ENCODE data around the gene RORB. TPM values are rescaled to one million over a fixed set of nuclear protein-coding genes. Genes with fewer than 3 reads are reported as not detected.

The RORB gene
- total RNA-seq, 4 donors from 2014 or later = under 0.01 to 0.66 (median 0.49) TPM

GRCh38 chr9:74610523-74611061 lies 113.5 kb downstream of the RORB start:
- H3K4me1 ChIP-seq = no peaks in the 10 kb centered on the region
- intact Hi-C loops (cut with DNase I) = no loop called here
- no peak overlapping the region for H3K27ac ChIP-seq (replicated peaks in 1 of 4)
- TF ChIP-seq POLR2A (IDR thresholded peaks at IDR 0.05; ENCODE audit: low read depth) = no peak
- no peak for TF ChIP-seq POLR2AphosphoS5 (IDR thresholded peaks at IDR 0.05)
- TF ChIP-seq EP300 (IDR thresholded peaks at IDR 0.05) = no peak
- TF ChIP-seq CTCF (IDR thresholded peaks at IDR 0.05) = no peak
- no peaks in the 10 kb centered on the region for H3K9me3 ChIP-seq
- WGBS = 49% methylated on average over 2 of the region's 2 CpGs
- H3K27me3 ChIP-seq = peaks cover 0 to 4% (median 0%) of the 10 kb centered on the region in 4 donors
- no peaks in the 10 kb centered on the region for H3K36me3 ChIP-seq
- H3K4me3 ChIP-seq = no peak overlapping the region
- no peak for DNase-seq (ENCODE audit: extremely low spot score)

- Histone ChIP-seq H3K27ac (replicated peaks in 1 of 4) (no peak overlapping the region), H3K4me1 (no peaks in the 10 kb centered on the region), H3K4me3 (no peak overlapping the region), H3K9me3 (no peaks in the 10 kb centered on the region), H3K36me3 (no peaks in the 10 kb centered on the region), H3K27me3 (peaks cover 0 to 12% (median 0%) of the 10 kb centered on the region in 4 donors)
- WGBS = 32% methylated on average over 7 of the region's 7 CpGs
- TF ChIP-seq POLR2AphosphoS5 (IDR thresholded peaks at IDR 0.05) (no peak), EP300 (IDR thresholded peaks at IDR 0.05) (no peak), CTCF (IDR thresholded peaks at IDR 0.05) (no peak), POLR2A (IDR thresholded peaks at IDR 0.05; ENCODE audit: low read depth) (no peak)
- no peak for DNase-seq (ENCODE audit: extremely low spot score)
- intact Hi-C loops (cut with DNase I) = no loop called here
Observed at GRCh38 chr9:74630228-74630627, 133.1 kb downstream of the RORB start.

GRCh38 chr9:74639112-74639511 lies 142.0 kb downstream of the RORB start:
- Histone ChIP-seq H3K27me3 (no peaks in the 10 kb centered on the region), H3K9me3 (no peaks in the 10 kb centered on the region), H3K36me3 (no peaks in the 10 kb centered on the region), H3K4me1 (no peaks in the 10 kb centered on the region), H3K4me3 (no peak overlapping the region), H3K27ac (replicated peaks in 1 of 4) (no peak overlapping the region)
- DNase-seq (ENCODE audit: extremely low spot score) = no peak
- 89% methylated on average over 1 of the region's 1 CpG for WGBS
- TF ChIP-seq EP300 (IDR thresholded peaks at IDR 0.05) (no peak), POLR2A (IDR thresholded peaks at IDR 0.05; ENCODE audit: low read depth) (no peak), CTCF (IDR thresholded peaks at IDR 0.05) (no peak), POLR2AphosphoS5 (IDR thresholded peaks at IDR 0.05) (no peak)
- intact Hi-C loops (cut with DNase I) = no loop called here

GRCh38 chr9:74642376-74642775 lies 145.2 kb downstream of the RORB start:
- 93% methylated on average over 12 of the region's 12 CpGs for WGBS
- intact Hi-C loops (cut with DNase I) = no loop called here

More at GRCh38 chr9:74642376-74642775, 145.2 kb downstream of the RORB start:
- no peak for TF ChIP-seq POLR2AphosphoS5 (IDR thresholded peaks at IDR 0.05)
- no peak for TF ChIP-seq EP300 (IDR thresholded peaks at IDR 0.05)
- no peak for TF ChIP-seq POLR2A (IDR thresholded peaks at IDR 0.05; ENCODE audit: low read depth)
- no peak for TF ChIP-seq CTCF (IDR thresholded peaks at IDR 0.05)
- no peaks in the 10 kb centered on the region for H3K4me1 ChIP-seq
- no peak for DNase-seq (ENCODE audit: extremely low spot score)
- no peak overlapping the region for H3K27ac ChIP-seq (replicated peaks in 1 of 4)
- no peaks in the 10 kb centered on the region for H3K9me3 ChIP-seq
- peaks cover 0 to 5% (median 0%) of the 10 kb centered on the region in 4 donors for H3K27me3 ChIP-seq
- H3K36me3 ChIP-seq = no peaks in the 10 kb centered on the region
- no peak overlapping the region for H3K4me3 ChIP-seq
